SK-N-SH (cell line): ENCODE data around the gene RAC2.

Experiments used
- RFX5 ChIP-seq: IDR thresholded peaks from 2 replicates; pipeline ENCODE4 v1.6.1; 2012; ENCODE audit warnings: mild to moderate bottlenecking, improper control_type of control experiment, low read length
- TF ChIP-seq, protein P1 (sequence below): fragments of 200-600 bp; sonication (generic); IDR thresholded peaks from 2 replicates; pipeline ENCODE4 v1.6.1; 2017; ENCODE audit warnings: antibody characterized with exemption, mild to moderate bottlenecking, moderate library complexity
- TF ChIP-seq, protein P2 (sequence below): fragments of 150-350 bp; IDR thresholded peaks from 2 replicates; pipeline ENCODE4 v1.6.1; 2017; ENCODE audit warnings: antibody characterized with exemption, low read length, low read depth, borderline replicate concordance

DNA sequence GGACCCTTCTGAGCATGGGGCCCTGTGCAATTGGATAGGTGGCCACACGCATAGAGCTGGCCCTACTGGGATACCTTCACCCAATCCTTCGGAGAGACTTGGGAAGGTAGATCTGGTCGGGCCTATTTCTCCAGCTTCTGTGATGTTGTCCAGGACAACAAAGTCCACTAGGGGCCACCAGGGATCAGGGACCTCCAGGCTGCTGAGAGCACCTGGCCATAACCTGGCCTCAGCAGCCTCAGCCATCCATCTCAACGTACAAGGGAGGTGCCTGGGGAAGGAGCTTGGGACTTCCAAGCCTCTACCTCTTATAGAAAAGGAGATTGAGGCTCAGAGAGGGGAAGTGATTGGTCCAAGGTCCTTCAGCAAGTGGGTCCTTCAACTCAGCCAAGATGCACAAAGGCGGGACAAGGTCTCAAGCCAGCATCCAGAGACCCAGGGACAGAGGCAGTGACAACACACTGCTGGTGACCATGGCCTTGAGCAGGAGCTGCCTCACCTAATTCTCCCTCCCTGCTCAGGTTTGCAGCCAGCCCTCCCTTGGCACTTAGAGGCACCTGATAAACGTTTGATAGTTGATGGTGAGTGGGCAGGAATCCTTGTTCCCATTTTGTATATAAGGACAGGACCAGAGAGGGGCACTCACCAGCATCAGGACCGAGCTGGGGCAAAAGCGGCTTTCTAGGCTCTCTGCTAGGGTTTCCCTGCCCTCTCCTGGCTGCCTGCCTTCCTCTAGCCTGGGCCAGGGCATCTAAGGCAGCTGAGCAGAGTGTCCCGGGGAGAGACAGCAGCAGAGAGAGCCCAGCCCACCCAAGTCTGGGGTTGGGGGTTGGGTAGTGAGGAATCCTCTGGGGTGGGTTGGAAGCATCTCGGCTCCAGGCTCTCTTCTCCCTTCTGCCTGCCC is 4.5 kb downstream of the RAC2 start:
- TF ChIP-seq, protein P1, sequence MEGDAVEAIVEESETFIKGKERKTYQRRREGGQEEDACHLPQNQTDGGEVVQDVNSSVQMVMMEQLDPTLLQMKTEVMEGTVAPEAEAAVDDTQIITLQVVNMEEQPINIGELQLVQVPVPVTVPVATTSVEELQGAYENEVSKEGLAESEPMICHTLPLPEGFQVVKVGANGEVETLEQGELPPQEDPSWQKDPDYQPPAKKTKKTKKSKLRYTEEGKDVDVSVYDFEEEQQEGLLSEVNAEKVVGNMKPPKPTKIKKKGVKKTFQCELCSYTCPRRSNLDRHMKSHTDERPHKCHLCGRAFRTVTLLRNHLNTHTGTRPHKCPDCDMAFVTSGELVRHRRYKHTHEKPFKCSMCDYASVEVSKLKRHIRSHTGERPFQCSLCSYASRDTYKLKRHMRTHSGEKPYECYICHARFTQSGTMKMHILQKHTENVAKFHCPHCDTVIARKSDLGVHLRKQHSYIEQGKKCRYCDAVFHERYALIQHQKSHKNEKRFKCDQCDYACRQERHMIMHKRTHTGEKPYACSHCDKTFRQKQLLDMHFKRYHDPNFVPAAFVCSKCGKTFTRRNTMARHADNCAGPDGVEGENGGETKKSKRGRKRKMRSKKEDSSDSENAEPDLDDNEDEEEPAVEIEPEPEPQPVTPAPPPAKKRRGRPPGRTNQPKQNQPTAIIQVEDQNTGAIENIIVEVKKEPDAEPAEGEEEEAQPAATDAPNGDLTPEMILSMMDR = no peak
- TF ChIP-seq, protein P2, sequence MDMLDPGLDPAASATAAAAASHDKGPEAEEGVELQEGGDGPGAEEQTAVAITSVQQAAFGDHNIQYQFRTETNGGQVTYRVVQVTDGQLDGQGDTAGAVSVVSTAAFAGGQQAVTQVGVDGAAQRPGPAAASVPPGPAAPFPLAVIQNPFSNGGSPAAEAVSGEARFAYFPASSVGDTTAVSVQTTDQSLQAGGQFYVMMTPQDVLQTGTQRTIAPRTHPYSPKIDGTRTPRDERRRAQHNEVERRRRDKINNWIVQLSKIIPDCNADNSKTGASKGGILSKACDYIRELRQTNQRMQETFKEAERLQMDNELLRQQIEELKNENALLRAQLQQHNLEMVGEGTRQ = no peak
- TF ChIP-seq RFX5 = no peak
